ENCODE measurements around the gene ATXN10.

- TF ChIP-seq CTCF (IDR thresholded peaks at IDR 0.05; ENCODE audit: low read depth, low read length) (no peak), EZH2phosphoT487 (IDR thresholded peaks at IDR 0.05; ENCODE audit: low read depth) (no peak)
Observed at GRCh38 chr22:45683680-45684079, 12.0 kb downstream of the ATXN10 start.

All from OCI-LY3 (cell line).